Raji (cell line): ENCODE measurements around the gene CMTM7.

Experiments used
- POLR2A ChIP-seq: IDR thresholded peaks from 2 replicates; pipeline ENCODE4 v1.6.1; 2011; ENCODE audit warnings: low read depth, low read length, control low read depth; ENCODE audit not compliant: insufficient read depth

The CMTM7 gene

GRCh38 chr3:32401556-32402081 is 10.0 kb downstream of the CMTM7 start:
- no peak for TF ChIP-seq POLR2A

DNA sequence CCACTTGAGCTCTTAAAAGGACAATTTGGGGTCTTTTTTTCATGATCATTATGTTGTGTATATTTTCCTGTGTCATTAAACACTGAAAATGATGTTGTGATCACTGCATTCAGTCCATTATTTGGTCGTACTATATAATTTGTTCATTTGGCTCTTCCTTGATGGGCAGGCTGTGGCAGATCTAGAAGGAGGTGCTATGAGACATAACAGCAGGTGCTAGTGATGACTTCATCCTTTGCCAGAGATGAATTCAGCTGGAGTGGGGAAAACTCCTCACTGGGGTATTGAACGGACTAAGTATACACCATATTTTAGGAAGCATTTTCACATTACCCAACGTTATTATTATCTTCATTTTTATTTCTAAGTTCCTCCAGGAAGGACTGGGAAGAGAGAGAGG is 12.0 kb downstream of the CMTM7 start:
- no peak for TF ChIP-seq POLR2A

DNA sequence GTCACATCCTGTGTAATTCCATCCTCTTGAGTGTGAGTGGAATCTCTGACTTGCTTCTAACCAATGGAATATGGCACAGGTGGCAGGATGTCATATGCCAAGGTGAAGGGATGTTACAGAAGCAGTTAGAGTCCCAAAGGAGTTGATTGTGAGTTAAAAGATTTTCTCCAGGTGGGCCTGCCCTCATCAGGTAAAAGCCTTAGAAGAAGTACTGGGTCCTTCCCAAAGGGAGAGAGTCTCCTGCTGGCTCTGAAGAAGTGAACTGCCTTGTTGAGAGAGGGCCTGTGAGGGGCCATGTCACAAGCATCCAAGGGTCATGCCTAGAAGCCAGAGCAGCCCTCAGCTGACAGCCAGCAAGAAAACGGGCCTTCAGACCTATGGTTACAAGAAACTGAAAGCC is 13.1 kb downstream of the CMTM7 start:
- TF ChIP-seq POLR2A = no peak

DNA sequence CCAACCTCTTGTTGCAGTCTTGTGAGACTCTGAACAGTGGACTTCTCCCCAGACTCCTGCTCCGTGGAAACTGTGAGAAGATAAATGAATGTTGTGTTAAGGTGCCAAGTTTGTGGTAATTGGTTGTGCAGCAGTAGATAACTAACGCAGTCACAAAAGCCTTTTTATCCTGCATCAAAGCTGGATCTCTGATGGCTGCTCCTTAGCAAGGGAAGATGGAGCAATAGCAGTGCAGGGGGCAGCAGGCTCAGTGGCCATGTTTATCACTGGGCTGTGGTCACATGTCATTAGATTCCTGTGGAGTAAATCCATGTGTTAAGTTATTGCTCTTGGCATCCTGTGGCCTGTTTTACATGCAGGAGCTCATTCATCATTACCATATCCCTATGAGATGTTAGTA is 13.5 kb downstream of the CMTM7 start:
- TF ChIP-seq POLR2A = no peak

- no peak for TF ChIP-seq POLR2A
Observed at GRCh38 chr3:32405711-32406323, 14.2 kb downstream of the CMTM7 start.

DNA sequence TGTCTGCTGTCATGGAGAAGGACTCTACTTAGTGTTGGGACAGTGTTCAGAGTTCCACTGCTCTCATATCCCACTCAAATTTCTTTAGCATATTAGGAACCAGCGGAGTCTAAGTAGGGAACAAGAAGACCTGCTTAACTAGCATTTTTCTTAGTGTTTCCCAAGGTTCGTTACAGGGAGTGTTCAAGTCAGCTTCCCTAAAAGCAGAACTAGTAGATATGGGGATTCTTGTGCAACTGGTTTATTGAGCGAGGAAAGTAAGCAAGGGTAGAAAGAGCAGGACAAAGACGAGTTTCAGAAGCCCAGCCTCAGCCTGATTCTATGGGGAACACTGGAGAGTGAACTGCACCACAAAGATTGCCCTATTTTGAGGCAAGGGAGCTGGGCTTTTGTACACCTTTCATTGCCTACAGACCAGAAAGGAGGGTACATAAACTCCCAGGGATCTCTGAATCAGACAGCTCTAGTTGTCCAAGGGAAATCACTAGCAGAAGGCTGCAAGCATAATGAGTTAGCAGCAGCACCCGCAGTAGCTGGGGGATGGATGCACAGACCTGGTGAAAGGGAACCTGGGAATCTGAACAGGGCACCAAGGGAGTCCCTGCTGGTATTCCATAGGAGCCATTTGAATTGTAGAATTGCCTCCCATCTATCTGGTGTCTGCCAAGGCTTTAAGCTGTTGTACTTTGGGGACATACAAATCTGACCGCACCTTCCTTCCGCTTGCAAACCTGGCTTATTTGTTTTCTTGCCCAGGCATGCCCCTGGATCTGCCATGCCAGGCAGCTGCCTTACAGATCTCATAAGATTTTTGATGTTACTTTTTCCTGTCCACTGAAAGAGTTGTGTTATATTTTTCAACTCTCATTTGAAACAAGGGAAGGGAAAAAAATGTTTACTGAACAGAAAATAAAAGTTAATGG is 15.1 kb downstream of the CMTM7 start:
- TF ChIP-seq POLR2A = no peak

GRCh38 chr3:32410367-32411246 is 19.0 kb downstream of the CMTM7 start:
- TF ChIP-seq POLR2A = no peak

- no peak for TF ChIP-seq POLR2A
Observed at GRCh38 chr3:32411442-32411841, 19.8 kb downstream of the CMTM7 start.

DNA sequence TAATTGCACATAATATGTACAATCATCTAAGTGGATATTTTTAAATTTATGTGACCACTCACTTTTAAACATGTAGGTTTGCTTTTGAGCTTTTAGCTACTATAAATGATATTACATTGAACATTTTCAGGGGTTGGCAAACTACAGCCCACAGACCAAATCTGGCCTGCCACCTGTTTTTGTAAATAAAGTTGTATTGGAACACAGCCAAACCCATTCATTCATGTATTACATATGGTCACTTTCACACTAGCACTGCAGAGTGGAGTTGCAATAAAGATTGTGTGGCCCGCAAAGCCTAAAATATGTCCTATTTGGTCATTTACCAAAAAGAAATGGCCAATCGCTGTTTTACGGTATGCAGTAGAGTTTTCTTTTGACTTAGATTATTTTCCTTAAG is 21.2 kb downstream of the CMTM7 start:
- TF ChIP-seq POLR2A = no peak

- TF ChIP-seq POLR2A = no peak
Observed at GRCh38 chr3:32413845-32414521, 22.3 kb downstream of the CMTM7 start.

- no peak for TF ChIP-seq POLR2A
Observed at GRCh38 chr3:32414522-32415202, 23.0 kb downstream of the CMTM7 start.

- TF ChIP-seq POLR2A = no peak
Observed at GRCh38 chr3:32419742-32420125, 28.1 kb downstream of the CMTM7 start.

- no peak for TF ChIP-seq POLR2A
Observed at GRCh38 chr3:32420126-32421038, 28.7 kb downstream of the CMTM7 start.
